ENCODE data around the gene KLC1. TPM values are rescaled to one million over a fixed set of nuclear protein-coding genes. Genes with fewer than 3 reads are reported as not detected.
A peak's percentile ranks its signal among the peaks of the same experiment; 100 is the strongest.

KLC1 gene
- total RNA-seq, 1 donor from 2014 or later: 303 TPM

DNA sequence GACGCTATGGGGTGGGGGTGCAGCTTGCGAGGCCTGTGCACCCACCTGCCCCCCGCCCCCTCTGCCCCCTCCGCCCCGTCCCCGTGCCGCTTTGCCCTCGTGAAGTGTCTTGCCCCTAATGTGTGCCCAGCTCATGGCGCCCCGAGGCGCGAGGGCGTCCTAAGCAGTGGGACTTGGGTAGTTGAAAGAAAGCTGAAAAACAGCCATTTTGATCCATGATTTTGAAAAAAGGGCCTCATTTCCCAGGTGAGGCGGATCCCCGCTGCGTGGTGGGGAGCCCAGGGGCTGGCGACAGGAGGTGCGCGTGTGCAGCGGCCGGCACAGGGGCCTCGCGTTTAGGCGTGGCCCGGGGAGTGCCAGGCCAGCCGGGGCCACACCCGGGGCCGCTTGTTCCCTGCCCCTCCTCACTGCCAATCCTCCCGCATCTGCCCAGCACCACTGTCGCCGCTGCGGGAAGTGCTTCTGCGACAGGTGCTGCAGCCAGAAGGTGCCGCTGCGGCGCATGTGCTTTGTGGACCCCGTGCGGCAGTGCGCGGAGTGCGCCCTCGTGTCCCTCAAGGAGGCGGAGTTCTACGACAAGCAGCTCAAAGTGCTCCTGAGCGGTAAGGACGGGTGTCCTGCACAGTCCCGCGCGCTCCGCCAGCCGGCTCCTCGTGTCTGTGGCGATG lies 98.4 kb downstream of the KLC1 start:
- no peak for ATAC-seq
- intact Hi-C loops (cut with DNase I): no loop called here
- no peak for DNase-seq (ENCODE audit: low spot score)

DNA sequence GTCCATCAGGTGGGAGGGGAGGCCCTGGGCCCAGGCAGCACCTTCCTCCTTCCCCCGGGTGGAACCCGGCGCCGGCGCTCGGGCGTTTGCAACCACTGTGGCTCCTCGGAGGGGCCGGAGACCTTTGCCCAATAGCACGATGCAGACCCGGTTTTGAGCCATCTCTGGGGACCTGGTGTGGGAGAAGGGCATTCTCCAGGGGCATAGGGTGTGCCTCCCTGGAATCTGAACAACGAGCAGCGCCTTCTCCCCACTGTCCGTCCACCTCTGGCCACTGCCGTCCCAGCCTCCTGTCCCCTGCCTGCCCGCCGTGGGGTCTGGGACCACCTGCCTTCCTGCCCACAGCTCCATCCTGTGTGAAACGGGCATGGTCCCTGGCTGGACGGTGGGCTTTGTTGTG lies 99.1 kb downstream of the KLC1 start:
- intact Hi-C loops (cut with DNase I): no loop called here
- ATAC-seq (no peak), DNase-seq (ENCODE audit: low spot score) (no peak)

DNA sequence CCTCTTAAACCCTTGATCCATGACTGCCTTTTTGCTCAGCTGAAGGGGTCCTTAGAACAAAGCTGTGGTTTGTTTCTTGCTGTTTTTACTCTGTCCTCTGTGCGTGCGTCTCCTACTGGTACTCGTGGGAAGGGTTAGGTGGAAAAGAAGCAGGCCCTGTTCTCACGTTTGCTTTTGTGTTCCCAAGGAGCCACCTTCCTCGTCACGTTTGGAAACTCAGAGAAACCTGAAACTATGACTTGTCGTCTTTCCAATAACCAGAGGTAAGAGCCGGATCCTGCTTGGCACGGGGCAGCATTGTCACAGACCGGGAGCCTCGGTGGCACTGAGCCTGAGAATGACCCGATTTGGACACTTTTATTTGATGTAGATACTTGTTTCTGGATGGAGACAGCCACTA lies 99.7 kb downstream of the KLC1 start:
- ATAC-seq (no peak), DNase-seq (ENCODE audit: low spot score) (no peak)
- intact Hi-C loops (cut with DNase I): no loop called here

DNA sequence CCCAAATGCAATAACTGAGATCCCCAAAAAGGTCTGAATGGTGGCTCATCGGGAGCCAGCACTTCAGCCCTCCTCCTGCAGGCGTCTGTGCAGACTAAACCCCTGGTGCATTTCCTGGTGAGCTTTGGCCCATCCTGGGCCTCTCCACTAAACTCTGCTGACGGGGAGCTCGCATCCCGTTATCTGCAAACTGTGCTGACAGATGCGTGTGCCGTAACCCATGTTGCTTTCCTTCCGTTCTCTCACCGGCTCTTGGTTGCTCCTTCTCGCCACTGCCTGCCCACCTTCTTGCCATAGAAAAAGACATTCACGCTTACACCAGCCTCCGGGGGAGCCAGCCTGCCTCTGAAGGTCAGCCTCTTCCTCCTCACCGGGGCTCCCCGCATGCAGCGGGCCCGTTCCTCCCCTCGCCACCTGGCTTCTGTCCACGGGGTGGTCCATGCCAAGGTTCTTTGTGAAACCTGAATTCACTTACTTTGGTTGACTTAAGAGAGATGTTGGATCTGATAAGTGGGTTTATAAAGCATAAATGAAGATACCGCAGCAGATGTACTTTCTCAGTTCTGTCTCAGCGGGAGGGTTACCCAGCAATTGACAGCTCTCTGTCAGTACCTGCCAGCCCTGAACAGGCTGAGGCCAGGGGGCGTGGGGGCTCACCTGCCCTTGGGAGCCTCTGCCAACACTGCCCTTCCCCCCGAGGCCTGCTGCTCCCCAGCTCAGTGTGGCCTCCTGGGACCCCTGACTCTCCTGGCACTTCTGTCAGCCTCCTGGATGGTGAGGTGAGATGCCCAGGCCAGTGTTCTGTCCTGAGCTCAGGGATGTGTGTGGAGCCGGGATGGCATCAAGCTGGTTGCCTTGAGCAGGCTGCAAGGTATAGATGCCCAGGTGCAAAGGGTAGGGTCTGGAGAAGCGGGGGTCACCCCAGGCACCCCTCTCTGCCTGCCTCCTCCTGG lies 100.8 kb downstream of the KLC1 start:
- DNase-seq (ENCODE audit: low spot score) (no peak), ATAC-seq (no peak)
- intact Hi-C loops (cut with DNase I): no loop called here

DNA sequence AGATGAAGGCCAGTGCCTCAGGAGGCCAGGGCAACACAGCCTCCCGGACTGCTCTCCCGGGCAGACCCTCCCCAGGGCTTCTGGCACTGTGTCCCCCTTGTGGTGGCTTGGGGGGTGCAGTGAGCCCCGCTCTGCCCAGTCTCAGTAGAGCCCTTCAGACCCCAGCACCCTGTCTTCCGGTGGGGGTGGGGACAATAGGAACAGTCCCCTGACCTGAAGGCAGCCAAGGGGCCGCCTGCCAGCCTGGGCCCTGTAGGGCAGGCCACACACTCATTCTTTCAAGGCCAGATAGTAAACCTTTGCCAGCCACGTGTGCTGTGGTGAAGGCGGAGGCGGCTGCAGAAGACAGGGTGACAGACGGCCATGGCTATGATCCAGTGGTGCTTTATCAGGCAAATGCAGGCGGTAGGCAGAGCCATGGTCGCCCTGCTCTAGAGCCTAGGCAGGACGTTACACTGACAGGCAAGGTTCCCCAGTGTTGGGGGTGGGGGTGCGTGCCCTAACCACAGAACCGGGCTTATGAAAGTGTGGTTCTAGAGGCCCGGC lies 101.6 kb downstream of the KLC1 start:
- intact Hi-C loops (cut with DNase I): no loop called here
- ATAC-seq: no peak
- DNase-seq (ENCODE audit: low spot score): no peak

DNA sequence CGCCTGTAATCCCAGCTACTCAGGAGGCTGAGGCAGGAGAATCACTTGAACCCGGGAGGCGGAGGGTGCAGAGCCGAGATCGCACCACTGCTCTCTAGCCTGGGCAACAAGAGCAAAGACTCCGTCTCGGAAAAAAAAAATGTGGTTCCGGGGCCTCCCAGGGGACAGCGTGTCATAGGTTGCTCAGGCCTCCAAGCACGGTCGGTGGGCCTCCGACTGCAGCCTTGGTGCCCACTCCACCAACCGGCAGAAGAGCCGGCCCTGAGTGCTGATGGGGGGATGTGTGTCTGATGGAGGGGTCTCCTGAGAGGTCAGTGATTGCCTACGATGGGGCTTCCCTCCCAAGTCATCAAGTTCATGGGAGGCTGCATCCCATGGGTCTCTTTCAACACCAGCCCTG lies 102.5 kb downstream of the KLC1 start:
- DNase-seq (ENCODE audit: low spot score) (no peak), ATAC-seq (no peak)
- intact Hi-C loops (cut with DNase I): no loop called here

DNA sequence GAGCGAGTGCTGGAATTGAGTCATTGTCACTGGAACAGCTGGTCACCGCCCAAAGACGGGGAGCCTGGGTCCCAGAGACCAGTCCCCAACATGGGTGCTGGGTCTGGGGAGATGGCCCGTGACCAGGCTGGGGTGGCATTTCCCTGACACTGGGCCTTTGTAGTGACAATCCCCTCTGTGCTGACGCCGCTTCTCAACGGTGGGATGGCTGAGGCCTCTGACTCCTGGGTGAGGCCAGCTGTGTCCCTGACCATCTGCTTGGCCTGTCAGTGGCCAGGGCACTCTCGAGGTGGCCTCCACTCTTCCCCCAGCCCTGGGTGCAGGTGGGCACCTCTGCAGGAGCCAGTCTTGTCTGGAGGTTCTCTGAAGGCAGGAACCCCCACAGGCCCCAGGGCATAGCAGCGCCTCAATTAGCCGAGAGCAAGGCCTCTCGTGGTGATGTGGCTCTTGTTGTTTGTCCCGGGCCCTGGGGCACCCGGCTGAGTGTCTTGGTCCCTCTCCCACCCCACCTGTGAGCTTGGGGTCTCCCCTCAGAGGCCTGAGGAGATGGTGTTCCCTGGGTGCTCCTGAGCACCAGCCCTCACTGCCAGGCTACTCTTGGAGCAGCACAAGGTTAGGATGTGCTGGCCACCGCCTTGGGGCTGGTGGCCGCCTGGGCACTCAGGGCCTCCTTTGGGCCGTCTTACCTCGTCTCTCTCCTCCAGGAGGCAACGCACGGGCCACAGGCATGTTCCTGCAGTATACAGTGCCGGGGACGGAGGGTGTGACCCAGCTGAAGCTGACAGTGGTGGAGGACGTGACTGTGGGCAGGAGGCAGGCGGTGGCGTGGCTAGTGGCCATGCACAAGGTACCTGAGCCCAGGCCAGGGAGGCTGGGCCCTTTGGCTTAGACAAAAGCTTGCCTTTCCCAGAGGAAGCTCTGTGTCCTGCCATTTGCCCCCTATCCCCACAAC lies 103.2 kb downstream of the KLC1 start:
- DNase-seq (ENCODE audit: low spot score) (no peak), ATAC-seq (no peak)
- intact Hi-C loops (cut with DNase I): no loop called here

DNA sequence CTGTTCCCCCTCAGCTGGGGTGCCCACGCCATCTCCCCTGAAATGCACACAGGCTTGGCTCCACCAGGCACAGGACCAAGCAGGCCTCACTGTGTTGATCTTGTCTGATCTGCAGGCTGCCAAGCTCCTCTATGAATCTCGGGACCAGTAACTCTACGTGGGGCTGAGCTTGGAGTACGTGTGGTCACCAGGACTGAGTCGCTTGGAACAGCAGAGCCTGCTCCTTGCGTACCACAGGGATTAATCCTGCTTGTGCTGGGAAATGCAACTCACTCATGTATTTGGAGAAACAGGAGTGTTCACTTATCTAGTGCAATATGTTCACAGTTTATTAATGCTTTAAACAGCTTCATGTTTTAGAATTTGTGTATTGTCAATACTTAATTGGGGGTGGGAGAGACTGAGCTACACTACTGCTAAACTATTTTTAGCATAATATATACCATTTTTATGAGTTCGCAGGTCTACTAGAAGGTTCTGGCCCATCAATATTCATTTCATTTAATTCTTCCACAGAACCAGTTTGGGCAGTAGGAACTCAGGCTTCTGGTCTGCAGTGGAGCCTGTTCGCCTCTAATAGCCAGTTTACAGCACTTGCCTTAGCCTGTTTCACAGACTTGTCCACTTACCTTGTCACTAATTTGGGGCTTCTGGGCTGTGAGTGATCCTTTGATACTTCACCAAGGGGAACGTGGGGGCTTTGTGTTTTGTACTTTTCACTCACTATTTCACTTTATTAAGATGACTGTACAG lies 104.0 kb downstream of the KLC1 start:
- DNase-seq (ENCODE audit: low spot score) (no peak), ATAC-seq (no peak)
- intact Hi-C loops (cut with DNase I): no loop called here

DNA sequence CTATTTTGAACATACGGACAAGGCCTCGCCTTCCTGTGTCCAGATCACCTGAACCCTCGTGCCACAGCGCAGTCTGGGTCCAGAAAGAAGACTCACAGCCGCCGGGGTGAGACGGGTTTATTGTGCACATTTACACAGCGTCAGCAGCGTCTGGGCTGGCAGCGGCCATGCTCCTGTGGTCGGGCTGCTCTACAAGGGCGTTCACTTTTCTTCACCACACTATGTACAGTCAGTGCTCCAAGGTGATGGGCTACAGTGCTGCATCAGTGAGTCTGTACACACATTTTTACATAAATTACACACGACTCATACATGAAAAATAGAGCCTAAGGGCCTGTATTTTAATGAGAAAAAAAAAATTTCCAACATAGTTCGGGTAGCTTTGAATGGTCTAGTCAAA lies 104.6 kb downstream of the KLC1 start:
- ATAC-seq: no peak
- DNase-seq (ENCODE audit: low spot score): no peak
- intact Hi-C loops (cut with DNase I): no loop called here

DNA sequence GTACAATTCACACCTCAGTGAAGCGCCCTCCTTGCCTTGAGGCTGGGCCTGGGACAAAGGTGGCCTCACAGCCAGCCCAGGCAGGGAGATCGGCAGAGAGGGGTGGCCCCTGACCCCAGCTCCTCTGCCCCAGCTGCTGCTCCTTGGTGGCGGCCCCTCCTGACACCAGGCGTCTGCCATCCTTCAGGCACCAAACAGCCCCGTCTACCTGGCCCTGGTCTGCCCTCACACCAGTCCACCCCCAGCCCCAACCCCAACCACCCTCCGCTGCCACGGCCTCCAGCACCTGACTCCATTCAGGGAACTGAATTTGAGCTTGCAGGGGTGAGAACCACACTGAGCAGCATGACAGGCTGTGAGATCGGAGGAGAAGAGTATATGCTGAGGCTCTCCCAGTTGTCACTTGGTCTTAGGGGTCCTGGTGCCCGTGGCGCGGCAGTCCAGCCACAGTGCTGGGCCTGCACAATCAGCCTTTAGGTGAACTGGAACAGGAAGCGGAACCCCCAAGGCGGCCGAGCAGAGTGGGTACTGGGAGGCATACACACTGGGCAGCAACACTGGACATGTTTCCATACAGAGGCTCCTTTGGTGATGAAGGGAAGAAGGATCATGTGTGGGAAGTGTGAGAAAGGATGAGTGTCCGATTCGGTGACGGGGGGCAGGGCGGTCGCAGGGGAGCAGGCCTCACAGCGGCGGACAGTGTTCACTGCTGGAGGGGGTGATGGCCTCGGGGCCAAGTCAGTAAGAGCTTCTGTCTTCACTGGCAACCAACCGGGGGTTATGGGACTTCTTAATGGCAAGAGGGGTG lies 105.3 kb downstream of the KLC1 start:
- no peak for ATAC-seq
- intact Hi-C loops (cut with DNase I): no loop called here
- no peak for DNase-seq (ENCODE audit: low spot score)

DNA sequence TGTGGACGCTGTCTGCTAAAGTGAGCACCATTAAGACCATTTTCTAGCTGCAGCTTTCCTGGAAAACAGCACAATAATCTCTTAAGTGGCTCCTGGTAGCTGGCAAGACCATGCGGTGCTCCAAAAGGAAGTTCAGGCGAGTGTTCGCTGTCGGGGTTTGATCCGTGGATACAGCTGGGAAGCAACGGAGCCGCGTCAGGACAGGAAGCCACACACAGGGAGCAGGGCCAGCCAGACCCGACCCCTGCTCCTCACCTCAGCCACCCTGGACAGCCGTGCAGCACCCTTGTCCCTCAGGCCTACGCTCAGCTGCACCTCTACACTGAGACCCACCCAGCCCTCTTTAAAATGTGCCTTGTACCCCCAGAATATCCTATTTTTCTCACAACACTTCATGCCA lies 106.0 kb downstream of the KLC1 start:
- intact Hi-C loops (cut with DNase I): no loop called here
- DNase-seq (ENCODE audit: low spot score) (peak; percentile 50), ATAC-seq (peak; percentile 9)

DNA sequence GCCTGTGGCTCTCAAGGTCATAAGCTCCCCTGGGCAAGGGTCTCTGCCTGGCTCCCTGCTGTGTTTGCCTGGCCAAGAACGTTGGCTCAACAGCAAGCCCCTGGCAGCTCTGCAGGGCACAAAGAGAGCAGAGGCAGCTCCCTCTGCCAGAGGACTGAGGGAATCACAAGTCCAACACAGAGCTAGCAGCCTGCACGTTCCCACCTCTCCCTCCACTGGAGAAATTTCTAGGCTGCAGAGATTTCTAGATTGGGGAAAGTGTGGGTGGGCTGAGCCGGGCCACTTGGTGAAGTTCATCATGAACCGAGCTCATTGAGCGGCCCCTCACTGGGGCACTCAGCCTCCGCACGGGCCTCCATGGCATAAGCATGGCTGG lies 106.4 kb downstream of the KLC1 start:
- ATAC-seq: peak; percentile 33
- intact Hi-C loops (cut with DNase I): no loop called here
- peak; percentile 43 for DNase-seq (ENCODE audit: low spot score)

DNA sequence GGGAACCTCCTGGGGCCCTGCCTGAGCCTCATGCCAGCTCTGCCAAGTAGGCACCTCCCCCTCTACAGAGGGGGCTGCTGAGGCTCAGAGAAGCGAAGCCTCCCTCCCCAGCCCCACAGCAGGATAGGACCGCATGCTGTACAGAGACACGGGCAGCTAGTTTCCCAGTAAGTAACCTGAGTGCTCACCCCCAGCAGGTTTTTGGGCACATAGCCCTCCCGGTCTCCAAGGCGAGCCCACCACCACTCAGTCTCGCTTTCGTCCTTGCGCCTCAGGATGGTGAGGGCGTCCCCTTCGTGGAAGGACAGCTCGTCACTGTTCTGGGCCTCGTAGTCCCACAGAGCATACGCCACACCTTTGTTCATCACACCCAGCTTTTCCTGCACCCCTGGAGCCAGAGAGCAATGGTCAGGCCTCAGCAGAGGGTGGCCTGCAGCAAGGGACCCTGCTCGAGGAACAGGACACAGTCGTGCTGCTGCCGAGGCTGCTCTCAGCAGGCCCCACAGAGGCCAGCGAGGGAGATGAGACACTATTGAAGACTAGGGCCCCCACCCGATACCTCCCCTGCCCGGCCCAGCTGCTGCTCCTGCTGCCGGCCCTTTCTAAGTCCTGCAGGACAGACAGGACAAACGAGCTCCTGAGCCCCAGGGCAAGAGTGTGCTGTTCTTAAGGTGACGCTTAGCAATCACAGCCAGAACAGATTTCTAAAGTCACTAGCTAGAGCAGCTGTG lies 107.0 kb downstream of the KLC1 start:
- ATAC-seq: peak; percentile 6
- intact Hi-C loops (cut with DNase I): no loop called here
- DNase-seq (ENCODE audit: low spot score): peak; percentile 42

DNA sequence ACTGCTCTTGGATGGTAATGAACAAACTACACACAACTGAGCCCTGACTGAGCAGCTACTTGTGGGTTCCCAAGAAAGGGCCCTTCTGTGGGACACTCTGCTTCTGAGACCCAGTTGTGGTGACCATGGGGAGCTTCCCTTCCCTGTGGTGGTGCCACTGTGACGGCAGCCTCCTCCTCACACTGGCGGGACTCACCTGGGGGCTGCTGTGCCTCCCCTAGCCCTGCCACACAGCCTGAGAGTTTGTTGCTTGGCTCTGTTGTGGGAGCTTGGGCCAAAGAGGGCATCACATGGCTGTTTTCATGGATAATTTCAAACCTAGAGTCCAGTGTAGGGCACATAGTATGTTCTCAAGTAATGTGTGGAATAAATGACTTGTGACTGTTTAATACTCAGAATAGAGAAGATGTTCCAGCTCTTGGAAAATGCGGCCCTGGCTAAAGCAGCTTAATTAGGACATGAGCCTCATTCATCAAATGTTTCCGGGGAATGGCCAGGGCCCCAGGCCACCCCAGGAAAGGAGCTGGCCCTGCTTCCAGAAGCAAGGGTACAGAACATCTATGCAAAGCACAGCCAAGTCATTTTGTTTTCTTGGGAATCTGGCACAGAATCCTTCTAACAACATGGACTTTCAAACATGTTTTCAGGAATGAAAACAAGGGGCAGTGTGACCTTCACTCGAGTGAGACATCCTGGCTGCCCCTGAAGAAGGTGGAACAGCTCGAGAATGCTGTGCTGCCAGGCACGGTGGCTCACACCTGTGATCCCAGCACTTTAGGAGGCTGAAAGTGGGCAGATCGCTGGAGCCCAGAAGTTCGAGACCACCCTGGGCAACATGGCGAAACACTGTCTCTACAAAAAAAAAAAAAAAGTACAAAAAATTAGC lies 107.8 kb downstream of the KLC1 start:
- intact Hi-C loops (cut with DNase I): no loop called here
- DNase-seq (ENCODE audit: low spot score) (peak; percentile 35), ATAC-seq (peak; percentile 32)

DNA sequence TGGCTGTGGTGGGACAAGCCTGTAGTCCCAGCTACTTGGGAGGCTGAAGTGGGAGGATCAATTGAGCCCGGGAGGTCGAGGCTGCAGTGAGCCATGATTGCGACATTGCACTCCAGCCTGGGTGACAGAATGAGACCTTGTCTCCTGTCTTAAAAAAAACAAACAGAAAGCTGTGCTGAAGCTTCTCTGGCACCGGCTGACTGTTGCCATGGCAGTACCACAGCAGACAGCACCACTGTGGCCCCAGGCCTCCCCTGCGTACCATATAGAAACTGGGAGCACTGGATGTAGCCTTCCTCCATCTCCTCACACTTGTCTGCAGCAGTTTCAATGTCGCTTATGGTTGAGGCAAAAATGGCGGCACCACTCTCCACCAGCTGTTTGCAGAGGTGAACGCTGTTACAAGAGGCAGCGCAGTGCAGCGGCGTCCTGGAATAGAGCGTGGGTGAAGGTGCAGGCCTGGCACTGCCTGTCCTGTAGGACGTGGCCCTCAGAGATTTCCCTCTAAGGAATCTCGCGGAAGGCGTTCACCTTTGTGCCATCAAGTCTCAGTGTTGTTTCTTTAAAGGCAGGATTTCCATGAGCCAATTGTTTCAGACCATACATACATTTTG lies 108.5 kb downstream of the KLC1 start:
- ATAC-seq: no peak
- intact Hi-C loops (cut with DNase I): no loop called here
- DNase-seq (ENCODE audit: low spot score): peak; percentile 46

DNA sequence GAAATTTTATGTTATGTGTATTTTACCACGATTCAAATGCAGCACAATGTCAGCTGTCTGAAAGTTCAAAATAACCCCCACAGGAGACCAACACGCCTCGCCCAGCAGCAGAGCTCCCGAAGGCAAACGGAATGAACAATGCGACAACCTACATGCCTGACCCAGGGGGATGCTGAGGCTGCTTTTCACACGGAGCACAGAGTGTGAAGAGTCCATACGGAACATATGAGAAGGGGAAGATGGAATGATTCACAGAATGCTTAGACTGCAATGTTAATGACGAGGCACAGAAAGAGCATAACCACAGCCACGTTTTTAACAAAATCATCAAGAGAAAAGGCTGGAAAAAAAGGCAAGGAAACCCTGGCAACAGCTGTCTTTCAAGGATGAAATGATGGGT lies 109.2 kb downstream of the KLC1 start:
- ATAC-seq (no peak), DNase-seq (ENCODE audit: low spot score) (peak; percentile 10)
- intact Hi-C loops (cut with DNase I): no loop called here

Measured in sciatic nerve (tissue), 2 donors.